Gastrocnemius medialis (tissue), 4 donors: ENCODE measurements around the gene DNASE1L2.

Experiments
- POLR2A ChIP-seq, 2 donors: fragments of 450-650 bp; IDR thresholded peaks; one replicate each; pipeline ENCODE4 v1.6.1; 2017; ENCODE audit warnings: antibody characterized with exemption in 2 of 2, mild to moderate bottlenecking in 2 of 2, moderate library complexity in 2 of 2
- TF ChIP-seq, protein P1 (sequence below), 5 experiments: fragments of 450-650 bp in 3 of 5; fragments of 200-600 bp in 2 of 5; sonication (generic) in 2 of 5; IDR thresholded peaks in 4 of 5; conservative IDR thresholded peaks in 1 of 5; 1 replicate in 4 of 5; 2 replicates in 1 of 5; pipeline ENCODE4 v1.5.1; 2016 to 2019; ENCODE audit warnings: antibody characterized with exemption in 5 of 5, mild to moderate bottlenecking in 3 of 5, moderate library complexity in 3 of 5

- TF ChIP-seq, protein P1, sequence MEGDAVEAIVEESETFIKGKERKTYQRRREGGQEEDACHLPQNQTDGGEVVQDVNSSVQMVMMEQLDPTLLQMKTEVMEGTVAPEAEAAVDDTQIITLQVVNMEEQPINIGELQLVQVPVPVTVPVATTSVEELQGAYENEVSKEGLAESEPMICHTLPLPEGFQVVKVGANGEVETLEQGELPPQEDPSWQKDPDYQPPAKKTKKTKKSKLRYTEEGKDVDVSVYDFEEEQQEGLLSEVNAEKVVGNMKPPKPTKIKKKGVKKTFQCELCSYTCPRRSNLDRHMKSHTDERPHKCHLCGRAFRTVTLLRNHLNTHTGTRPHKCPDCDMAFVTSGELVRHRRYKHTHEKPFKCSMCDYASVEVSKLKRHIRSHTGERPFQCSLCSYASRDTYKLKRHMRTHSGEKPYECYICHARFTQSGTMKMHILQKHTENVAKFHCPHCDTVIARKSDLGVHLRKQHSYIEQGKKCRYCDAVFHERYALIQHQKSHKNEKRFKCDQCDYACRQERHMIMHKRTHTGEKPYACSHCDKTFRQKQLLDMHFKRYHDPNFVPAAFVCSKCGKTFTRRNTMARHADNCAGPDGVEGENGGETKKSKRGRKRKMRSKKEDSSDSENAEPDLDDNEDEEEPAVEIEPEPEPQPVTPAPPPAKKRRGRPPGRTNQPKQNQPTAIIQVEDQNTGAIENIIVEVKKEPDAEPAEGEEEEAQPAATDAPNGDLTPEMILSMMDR (IDR thresholded peaks at IDR 0.05 in 4 of 5, conservative IDR thresholded peaks at IDR 0.05 in 1 of 5) = no peak
- TF ChIP-seq POLR2A (IDR thresholded peaks at IDR 0.05) = no peak
Observed at GRCh38 chr16:2229091-2229490, 7.2 kb upstream of the DNASE1L2 start.
